Measurements from ENCODE around the gene SMAD7.

The SMAD7 gene

GRCh38 chr18:48939205-48940097 is 11.3 kb downstream of the SMAD7 start:
- no peak overlapping the region for H3K9ac ChIP-seq (ENCODE audit: low read depth, low read length)
- peaks cover 71% of the 10 kb centered on the region for H3K4me1 ChIP-seq (ENCODE audit: insufficient read depth, low read length)
- peaks cover 20% of the 10 kb centered on the region; the same call in 1 of the 2 replicates for H3K36me3 ChIP-seq (ENCODE audit: insufficient read depth, low read length)
- H3K9me3 ChIP-seq (ENCODE audit: control insufficient read depth, insufficient read depth, low read length): no peaks in the 10 kb centered on the region

DNA sequence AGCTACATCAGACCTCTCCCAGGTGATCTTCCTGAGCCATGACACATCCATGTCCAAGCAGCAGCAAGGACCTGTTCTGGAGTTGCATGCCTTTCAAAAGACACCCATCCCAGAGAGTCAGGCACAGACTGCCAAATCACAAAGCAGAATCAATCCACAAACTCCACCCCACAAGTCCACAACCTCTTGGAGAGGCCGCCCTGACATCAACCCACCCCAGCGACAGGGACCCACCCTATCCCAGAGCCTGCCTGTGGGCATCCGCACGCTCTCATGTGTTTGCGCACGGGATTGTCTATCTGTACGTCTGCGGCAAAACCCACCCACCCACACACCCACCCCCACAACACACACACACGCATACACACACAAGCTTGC is 11.9 kb downstream of the SMAD7 start:
- Histone ChIP-seq H3K36me3 (ENCODE audit: insufficient read depth, low read length) (peaks cover 15% of the 10 kb centered on the region; the same call in 1 of the 2 replicates), H3K9me3 (ENCODE audit: control insufficient read depth, insufficient read depth, low read length) (no peaks in the 10 kb centered on the region), H3K4me1 (ENCODE audit: insufficient read depth, low read length) (peaks cover 71% of the 10 kb centered on the region), H3K9ac (ENCODE audit: low read depth, low read length) (no peak overlapping the region)

DNA sequence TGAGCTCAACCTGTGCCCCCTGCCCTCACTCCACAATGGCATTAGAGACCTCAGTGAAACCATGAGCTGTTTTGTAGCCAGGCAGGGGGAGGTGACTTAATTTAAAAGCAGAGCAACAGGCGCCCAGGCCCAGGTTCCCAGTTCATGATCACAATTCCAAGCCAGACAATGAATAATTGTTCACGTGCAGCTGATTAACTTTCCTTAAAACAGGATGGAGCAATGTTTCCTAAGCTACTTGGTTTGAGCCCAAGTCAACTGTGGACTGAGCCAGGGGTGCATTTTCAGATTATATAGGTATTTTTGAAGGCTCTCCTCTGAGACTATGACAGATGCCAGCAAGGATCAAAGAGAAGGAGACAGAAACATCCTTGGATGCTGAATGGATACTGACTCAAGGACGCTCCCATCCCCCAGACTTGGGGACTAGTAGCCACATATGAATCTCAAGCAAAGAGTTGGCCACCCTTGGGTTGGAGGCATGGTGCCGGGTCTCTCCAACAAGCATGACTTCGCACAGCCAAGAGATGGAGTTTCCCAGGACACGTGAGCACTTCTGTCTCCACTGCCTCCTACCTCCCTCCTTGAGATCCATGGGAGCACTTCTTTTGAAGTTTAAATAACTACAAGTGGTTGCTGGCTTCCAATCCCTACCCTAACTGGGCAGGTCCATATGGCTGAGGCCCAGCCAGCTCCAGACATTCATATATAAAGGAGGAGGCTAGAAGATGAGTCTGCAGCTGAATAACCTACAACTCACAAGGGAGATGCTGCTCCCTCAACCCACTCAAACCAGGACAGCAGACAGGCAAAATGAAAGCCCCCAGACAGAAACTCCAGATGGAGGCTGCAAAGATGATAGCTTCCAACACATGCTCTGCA is 12.7 kb downstream of the SMAD7 start:
- peaks cover 15% of the 10 kb centered on the region; the same call in 1 of the 2 replicates for H3K36me3 ChIP-seq (ENCODE audit: insufficient read depth, low read length)
- peaks cover 70% of the 10 kb centered on the region for H3K4me1 ChIP-seq (ENCODE audit: insufficient read depth, low read length)

DNA sequence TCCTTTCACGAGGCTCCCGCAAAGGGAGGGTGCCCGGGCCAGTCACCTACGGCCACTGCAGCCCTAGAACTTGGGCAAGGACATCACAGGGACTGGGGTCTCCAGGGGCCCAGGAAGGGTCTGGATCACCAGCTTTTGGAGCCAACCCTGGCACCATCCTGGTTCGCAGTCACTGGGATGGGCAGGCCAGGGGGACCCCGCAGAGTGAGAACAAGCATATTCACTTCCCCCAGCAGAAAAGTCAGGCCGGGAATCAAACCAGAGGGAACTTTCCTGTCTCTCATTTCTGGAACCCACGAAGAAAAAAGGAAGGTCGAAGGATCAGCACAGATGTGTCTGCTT is 15.4 kb downstream of the SMAD7 start:
- Histone ChIP-seq H3K36me3 (ENCODE audit: insufficient read depth, low read length) (0 out of 2 replicates have a peak, but pooled peaks cover 3% of the 10 kb centered on the region), H3K9ac (ENCODE audit: low read depth, low read length) (no peak overlapping the region), H3K4me1 (ENCODE audit: insufficient read depth, low read length) (peaks cover 68% of the 10 kb centered on the region), H3K9me3 (ENCODE audit: control insufficient read depth, insufficient read depth, low read length) (no peaks in the 10 kb centered on the region)

More for the DNA sequence above, 12.7 kb downstream of the SMAD7 start:
- Histone ChIP-seq H3K9me3 (ENCODE audit: control insufficient read depth, insufficient read depth, low read length) (no peaks in the 10 kb centered on the region), H3K9ac (ENCODE audit: low read depth, low read length) (no peak overlapping the region)

DNA sequence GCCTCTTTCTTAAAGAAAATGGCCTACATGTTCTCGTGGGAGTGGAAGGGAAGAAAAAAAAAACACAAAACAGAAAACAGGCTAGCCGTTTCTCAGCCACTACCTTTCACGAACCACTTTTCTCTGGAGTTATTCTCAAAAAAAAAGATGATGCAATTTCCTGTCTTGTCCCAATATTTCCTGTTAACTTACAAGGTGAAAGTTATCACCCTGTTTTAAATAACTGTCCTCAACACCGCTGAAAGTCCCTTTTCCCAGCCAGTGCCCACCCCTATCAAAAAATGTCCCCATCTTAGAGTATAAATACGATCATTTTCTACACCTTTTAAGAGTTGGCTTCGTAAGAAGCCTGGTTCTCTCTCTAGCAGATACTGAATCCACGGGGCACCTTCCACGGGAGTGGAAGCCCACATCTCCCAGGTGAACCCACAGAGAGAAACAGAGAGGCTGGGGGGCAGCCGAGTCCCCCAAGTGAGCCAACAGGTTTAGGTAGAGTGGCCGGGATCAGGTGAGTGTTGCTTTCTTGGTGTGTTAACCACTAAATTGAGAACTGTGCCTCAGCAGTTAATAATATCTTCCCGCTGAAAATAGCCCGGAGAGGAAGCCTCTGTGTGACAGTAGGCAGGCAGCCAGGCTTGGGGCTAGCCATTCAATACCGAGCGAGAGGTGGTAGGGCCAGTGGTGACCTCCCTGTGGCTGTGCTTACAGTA is 15.9 kb downstream of the SMAD7 start:
- Histone ChIP-seq H3K9me3 (ENCODE audit: control insufficient read depth, insufficient read depth, low read length) (no peaks in the 10 kb centered on the region), H3K9ac (ENCODE audit: low read depth, low read length) (no peak overlapping the region), H3K36me3 (ENCODE audit: insufficient read depth, low read length) (0 out of 2 replicates have a peak, but pooled peaks cover 3% of the 10 kb centered on the region), H3K4me1 (ENCODE audit: insufficient read depth, low read length) (peaks cover 70% of the 10 kb centered on the region)

DNA sequence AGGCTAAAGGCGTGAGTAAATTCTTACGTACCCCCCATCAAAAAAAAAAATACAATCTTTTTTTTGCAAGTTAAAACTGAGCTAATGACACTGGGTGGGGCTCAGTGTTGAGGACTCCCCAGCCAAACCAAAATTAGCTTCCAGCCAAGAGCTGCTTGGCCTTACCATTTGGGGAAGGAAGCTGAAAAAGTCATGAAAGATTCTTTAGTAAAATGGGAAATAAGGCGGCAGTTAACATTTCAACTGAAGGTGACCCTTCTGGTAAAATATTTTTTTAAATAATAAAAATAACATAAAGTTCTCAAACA is 16.4 kb downstream of the SMAD7 start:
- Histone ChIP-seq H3K9me3 (ENCODE audit: control insufficient read depth, insufficient read depth, low read length) (no peaks in the 10 kb centered on the region), H3K9ac (ENCODE audit: low read depth, low read length) (no peak overlapping the region), H3K4me1 (ENCODE audit: insufficient read depth, low read length) (peaks cover 71% of the 10 kb centered on the region), H3K36me3 (ENCODE audit: insufficient read depth, low read length) (0 out of 2 replicates have a peak, but pooled peaks cover 3% of the 10 kb centered on the region)

GRCh38 chr18:48933578-48934414 is 17.0 kb downstream of the SMAD7 start:
- H3K4me1 ChIP-seq (ENCODE audit: insufficient read depth, low read length): peaks cover 76% of the 10 kb centered on the region
- H3K36me3 ChIP-seq (ENCODE audit: insufficient read depth, low read length): 0 out of 2 replicates have a peak, but pooled peaks cover 3% of the 10 kb centered on the region
- H3K9ac ChIP-seq (ENCODE audit: low read depth, low read length): no peak overlapping the region

GRCh38 chr18:48932822-48933510 is 17.8 kb downstream of the SMAD7 start:
- Histone ChIP-seq H3K9ac (ENCODE audit: low read depth, low read length) (no peak overlapping the region), H3K4me1 (ENCODE audit: insufficient read depth, low read length) (peaks cover 74% of the 10 kb centered on the region), H3K36me3 (ENCODE audit: insufficient read depth, low read length) (no peaks in the 10 kb centered on the region), H3K9me3 (ENCODE audit: control insufficient read depth, insufficient read depth, low read length) (no peaks in the 10 kb centered on the region)

More at GRCh38 chr18:48933578-48934414, 17.0 kb downstream of the SMAD7 start:
- no peaks in the 10 kb centered on the region for H3K9me3 ChIP-seq (ENCODE audit: control insufficient read depth, insufficient read depth, low read length)

DNA sequence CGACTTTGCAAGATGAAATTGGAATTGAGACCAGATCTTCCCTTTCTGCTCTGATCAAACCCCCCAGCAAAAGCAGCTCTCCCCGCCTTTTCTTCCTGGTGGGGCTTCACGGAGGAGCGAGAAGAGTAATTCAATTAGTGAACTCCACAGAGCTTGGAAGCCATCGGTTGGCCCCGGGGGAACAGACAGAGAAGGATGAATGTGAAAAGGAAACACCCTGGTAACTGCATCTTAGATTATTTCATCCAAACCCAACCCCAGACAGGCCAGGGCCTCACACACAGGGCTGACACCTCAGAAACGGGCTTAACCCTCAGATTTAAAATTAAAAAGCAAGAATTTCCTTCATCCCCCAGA is 18.3 kb downstream of the SMAD7 start:
- no peaks in the 10 kb centered on the region for H3K36me3 ChIP-seq (ENCODE audit: insufficient read depth, low read length)
- no peaks in the 10 kb centered on the region for H3K9me3 ChIP-seq (ENCODE audit: control insufficient read depth, insufficient read depth, low read length)
- peaks cover 75% of the 10 kb centered on the region for H3K4me1 ChIP-seq (ENCODE audit: insufficient read depth, low read length)
- H3K9ac ChIP-seq (ENCODE audit: low read depth, low read length): no peak overlapping the region

GRCh38 chr18:48931680-48932461 is 18.9 kb downstream of the SMAD7 start:
- Histone ChIP-seq H3K4me1 (ENCODE audit: insufficient read depth, low read length) (peaks cover 76% of the 10 kb centered on the region), H3K9ac (ENCODE audit: low read depth, low read length) (no peak overlapping the region), H3K9me3 (ENCODE audit: control insufficient read depth, insufficient read depth, low read length) (no peaks in the 10 kb centered on the region), H3K36me3 (ENCODE audit: insufficient read depth, low read length) (no peaks in the 10 kb centered on the region)

DNA sequence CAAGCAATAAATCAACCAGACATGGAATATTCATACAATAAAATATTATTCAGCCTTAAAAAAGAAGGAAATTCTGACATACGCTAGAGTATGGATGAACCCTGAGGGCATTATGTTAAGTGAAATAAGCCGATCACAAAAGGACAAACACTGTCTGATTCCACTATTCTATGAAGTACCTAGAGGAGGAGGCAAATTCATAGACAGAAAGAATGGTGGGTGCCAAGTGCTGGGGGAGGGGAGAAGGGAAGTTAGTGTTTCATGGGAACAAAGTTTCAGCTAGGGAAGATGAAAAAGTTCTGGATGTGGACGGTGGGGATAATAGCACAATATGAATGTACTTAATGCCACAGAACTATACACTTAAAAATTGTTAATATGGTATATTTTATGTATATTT is 19.8 kb downstream of the SMAD7 start:
- Histone ChIP-seq H3K9ac (ENCODE audit: low read depth, low read length) (no peak overlapping the region), H3K4me1 (ENCODE audit: insufficient read depth, low read length) (peaks cover 76% of the 10 kb centered on the region), H3K36me3 (ENCODE audit: insufficient read depth, low read length) (no peaks in the 10 kb centered on the region; the same call in 1 of the 2 replicates), H3K9me3 (ENCODE audit: control insufficient read depth, insufficient read depth, low read length) (no peaks in the 10 kb centered on the region)

DNA sequence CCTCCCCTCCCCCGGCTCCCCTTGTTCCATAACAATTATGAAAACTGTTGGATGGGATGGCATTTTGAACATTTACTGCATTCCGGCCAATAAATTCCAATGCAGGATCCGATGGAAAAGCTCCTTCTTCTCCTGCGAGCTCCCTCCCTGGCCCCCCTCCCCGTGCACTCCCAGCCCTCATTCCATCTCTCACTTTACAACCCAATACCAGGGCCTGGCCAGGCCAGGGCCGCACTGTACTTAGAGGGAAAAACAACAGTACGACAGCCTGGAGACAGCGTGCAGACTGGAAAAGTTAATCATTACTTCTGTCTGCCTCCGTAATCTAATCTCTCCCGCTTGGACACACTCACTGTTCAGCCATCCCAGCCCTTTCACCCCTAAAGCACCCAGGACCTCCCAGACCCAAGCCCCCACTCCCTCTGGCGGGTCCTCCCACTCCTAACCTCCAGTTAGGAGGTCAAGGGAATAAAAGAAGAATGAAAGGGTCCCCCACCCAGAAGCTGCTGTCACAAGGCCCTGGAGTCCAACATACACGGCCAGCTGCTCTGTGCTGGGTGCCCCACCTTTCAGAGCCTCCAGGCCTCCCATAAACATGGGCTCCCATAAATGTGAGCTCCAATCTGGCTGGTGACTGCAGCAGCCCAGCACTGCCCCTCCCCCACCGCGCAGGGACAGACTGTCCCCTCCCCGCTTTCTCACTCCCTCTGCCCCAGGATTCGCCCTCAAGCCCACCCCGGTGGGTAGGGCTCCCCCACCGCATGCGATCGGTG is 20.6 kb downstream of the SMAD7 start:
- H3K9ac ChIP-seq (ENCODE audit: low read depth, low read length): no peak overlapping the region
- H3K4me1 ChIP-seq (ENCODE audit: insufficient read depth, low read length): peaks cover 74% of the 10 kb centered on the region
- H3K36me3 ChIP-seq (ENCODE audit: insufficient read depth, low read length): no peaks in the 10 kb centered on the region; the same call in 1 of the 2 replicates
- H3K9me3 ChIP-seq (ENCODE audit: control insufficient read depth, insufficient read depth, low read length): no peaks in the 10 kb centered on the region

All from ES-I3 (cell line).